Measurements from ENCODE around the gene TTLL3. TPM values are rescaled to one million over a fixed set of nuclear protein-coding genes. Genes with fewer than 3 reads are reported as not detected.
A peak's percentile ranks its signal among the peaks of the same experiment; 100 is the strongest.

Gene TTLL3
- total and polyA plus RNA-seq, 2 of the 13 experiments (the other 11 are each of a cell fraction or from before 2014, with no cell fraction given), result 9.5 to 51.2 TPM

- peak; percentile 84 for TF ChIP-seq NRL (CRISPR knock-in tag; IDR thresholded peaks at IDR 0.05; ENCODE audit: borderline replicate concordance)
- no peak for TF ChIP-seq HNRNPL (IDR thresholded peaks at IDR 0.05; ENCODE audit: low read depth, low read length)
- TF ChIP-seq ZNF280D (CRISPR knock-in tag; IDR thresholded peaks at IDR 0.05), result 0 out of 2 replicates have a peak, but pooled peaks have one; percentile 35
- no peak for TF ChIP-seq NR3C1 (CRISPR knock-in tag; IDR thresholded peaks at IDR 0.05)
- no peak for TF ChIP-seq ZNF780A (CRISPR knock-in tag; IDR thresholded peaks at IDR 0.05)
- TF ChIP-seq, protein P1, sequence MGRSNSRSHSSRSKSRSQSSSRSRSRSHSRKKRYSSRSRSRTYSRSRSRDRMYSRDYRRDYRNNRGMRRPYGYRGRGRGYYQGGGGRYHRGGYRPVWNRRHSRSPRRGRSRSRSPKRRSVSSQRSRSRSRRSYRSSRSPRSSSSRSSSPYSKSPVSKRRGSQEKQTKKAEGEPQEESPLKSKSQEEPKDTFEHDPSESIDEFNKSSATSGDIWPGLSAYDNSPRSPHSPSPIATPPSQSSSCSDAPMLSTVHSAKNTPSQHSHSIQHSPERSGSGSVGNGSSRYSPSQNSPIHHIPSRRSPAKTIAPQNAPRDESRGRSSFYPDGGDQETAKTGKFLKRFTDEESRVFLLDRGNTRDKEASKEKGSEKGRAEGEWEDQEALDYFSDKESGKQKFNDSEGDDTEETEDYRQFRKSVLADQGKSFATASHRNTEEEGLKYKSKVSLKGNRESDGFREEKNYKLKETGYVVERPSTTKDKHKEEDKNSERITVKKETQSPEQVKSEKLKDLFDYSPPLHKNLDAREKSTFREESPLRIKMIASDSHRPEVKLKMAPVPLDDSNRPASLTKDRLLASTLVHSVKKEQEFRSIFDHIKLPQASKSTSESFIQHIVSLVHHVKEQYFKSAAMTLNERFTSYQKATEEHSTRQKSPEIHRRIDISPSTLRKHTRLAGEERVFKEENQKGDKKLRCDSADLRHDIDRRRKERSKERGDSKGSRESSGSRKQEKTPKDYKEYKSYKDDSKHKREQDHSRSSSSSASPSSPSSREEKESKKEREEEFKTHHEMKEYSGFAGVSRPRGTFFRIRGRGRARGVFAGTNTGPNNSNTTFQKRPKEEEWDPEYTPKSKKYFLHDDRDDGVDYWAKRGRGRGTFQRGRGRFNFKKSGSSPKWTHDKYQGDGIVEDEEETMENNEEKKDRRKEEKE (IDR thresholded peaks at IDR 0.05), result no peak
- TF ChIP-seq JUN (CRISPR knock-in tag; IDR thresholded peaks at IDR 0.05), result peak; percentile 84; the same call in 1 of the 2 replicates
- no peak for TF ChIP-seq FOXJ3 (CRISPR knock-in tag; IDR thresholded peaks at IDR 0.05; ENCODE audit: borderline replicate concordance)
- TF ChIP-seq MBNL3 (CRISPR knock-in tag; conservative IDR thresholded peaks at IDR 0.05), result no peak
- TF ChIP-seq ZNF776 (CRISPR knock-in tag; IDR thresholded peaks at IDR 0.05), result no peak
- peak; percentile 79; the same call in 1 of the 2 replicates for TF ChIP-seq ZNF292 (CRISPR knock-in tag; IDR thresholded peaks at IDR 0.05; ENCODE audit: borderline replicate concordance, low read depth)
- no peak for TF ChIP-seq KLF12 (CRISPR knock-in tag; IDR thresholded peaks at IDR 0.05; ENCODE audit: borderline replicate concordance)
- no peak for TF ChIP-seq MYPOP (CRISPR knock-in tag; IDR thresholded peaks at IDR 0.05)
- peak; percentile 74 for TF ChIP-seq POLR2AphosphoS5 (IDR thresholded peaks at IDR 0.05; ENCODE audit: low read depth, low read length)
- no peak for TF ChIP-seq RNF2 (conservative IDR thresholded peaks at IDR 0.05; ENCODE audit: low read depth)
- no peak for TF ChIP-seq PLSCR1 (CRISPR knock-in tag; IDR thresholded peaks at IDR 0.05; ENCODE audit: borderline replicate concordance)
- TF ChIP-seq ISL2 (CRISPR knock-in tag; IDR thresholded peaks at IDR 0.05), result no peak
- TF ChIP-seq NAIF1 (CRISPR knock-in tag; IDR thresholded peaks at IDR 0.05; ENCODE audit: borderline replicate concordance), result no peak
- TF ChIP-seq JUND (CRISPR knock-in tag; IDR thresholded peaks at IDR 0.05), result peak; percentile 91
- no peak for TF ChIP-seq NFE2L2 (IDR thresholded peaks at IDR 0.05; ENCODE audit: low read length)
- TF ChIP-seq, protein P2, sequence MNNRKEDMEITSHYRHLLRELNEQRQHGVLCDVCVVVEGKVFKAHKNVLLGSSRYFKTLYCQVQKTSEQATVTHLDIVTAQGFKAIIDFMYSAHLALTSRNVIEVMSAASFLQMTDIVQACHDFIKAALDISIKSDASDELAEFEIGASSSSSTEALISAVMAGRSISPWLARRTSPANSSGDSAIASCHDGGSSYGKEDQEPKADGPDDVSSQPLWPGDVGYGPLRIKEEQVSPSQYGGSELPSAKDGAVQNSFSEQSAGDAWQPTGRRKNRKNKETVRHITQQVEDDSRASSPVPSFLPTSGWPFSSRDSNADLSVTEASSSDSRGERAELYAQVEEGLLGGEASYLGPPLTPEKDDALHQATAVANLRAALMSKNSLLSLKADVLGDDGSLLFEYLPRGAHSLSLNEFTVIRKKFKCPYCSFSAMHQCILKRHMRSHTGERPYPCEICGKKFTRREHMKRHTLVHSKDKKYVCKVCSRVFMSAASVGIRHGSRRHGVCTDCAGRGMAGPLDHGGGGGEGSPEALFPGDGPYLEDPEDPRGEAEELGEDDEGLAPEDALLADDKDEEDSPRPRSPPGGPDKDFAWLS (CRISPR knock-in tag; IDR thresholded peaks at IDR 0.05; ENCODE audit: borderline replicate concordance), result no peak
Observed at GRCh38 chr3:9878700-9879099, 68.6 kb downstream of the TTLL3 start (continued).

Measured in HepG2 (cell line).